NCI-H146 (cell line): ENCODE measurements around the gene POP5.
"Not testable (repeated sequence)": the region's sequence is repeated elsewhere in the genome, so short reads cannot be mapped to it uniquely, and the experiment has no call there.

Experiments used
- DNase-seq: peaks from one replicate; lab custom pipeline; 2025; lab: John Stamatoyannopoulos, UW

POP5 gene, protein sequence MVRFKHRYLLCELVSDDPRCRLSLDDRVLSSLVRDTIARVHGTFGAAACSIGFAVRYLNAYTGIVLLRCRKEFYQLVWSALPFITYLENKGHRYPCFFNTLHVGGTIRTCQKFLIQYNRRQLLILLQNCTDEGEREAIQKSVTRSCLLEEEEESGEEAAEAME

DNA sequence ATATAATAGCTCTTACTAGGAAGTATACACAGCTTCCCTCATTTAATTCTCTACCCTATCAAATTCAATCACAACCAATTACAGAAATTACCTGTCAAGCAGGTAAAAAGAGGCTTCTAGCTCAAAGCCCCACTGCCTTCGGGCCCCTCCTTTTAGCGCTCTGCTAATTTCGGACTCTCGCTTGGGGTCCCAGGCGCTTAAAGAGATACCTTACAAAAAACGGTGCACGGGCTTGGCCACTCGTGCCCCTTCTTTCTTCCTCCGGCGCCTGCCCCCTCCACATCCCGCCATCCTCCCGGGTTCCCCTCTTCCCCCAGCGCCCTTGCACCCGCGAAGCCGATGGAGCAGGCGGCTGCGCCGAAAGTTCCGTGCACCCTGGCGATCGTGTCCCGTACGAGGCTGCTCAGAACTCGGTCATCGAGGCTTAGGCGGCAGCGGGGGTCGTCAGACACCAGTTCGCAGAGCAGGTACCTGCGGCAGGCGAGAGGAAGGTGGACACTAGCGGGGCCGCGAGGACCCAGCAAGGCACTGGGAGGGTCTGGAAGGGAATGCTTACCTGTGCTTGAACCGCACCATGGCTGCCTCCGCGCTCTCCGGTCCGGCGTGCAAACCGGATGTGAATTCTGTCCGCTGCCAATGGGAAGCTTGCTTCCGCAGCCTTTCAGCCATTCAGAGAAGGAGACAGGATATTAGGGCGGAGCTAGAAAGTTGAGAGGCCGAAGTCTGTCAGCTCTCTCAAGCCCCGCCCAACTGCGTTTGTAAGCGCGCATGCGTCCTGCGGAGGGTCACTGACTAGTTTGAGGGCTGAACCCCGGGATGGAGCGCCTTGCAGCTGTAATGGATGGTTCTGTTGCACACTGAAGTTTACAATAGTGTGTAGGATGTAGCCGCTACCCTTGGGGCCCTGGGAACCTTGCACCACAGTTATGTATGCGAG is at the start of gene POP5:
POP5 (minus strand) TSS at position 616 of the 937 bp plus-strand sequence; CDS start at position 576, 40 bp downstream.
- peak; percentile 98 for DNase-seq

DNA sequence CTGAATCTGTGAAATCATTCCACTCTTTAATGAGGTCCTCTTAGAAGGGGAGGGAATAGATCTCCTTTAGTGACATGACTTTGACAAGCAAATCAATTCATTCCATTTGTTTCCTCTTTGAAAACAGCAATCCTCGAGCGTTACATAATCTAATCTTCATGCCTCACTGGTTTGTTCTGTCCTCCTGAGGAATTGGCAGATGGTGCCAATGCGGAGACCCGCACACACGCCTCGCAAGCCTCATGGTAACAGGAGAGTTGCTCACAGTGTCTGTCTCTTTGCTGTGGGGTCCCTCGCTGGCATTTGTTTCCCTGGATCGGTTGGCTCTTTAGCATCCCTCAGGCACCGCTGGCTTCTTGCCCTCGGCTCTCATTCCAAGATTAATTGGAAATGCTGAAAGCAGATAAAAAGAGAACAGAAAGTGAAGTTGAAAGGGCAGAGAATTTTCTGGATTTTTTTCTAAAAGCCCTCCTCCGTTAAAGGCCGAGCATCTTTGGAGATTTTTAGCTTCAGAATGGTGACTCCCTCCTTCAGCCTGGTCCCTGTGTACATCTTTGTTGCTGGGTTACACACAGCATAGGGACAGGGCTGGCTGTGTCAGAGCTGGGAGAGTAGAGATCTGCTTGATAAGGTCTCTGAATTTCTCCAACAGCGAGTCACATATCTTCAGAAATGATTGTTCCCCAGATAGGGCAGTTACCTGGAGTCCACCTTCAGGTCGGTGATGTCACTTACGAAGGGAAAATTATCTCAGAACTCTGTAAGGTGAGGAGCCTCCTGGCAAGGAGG is 49.1 kb upstream of the POP5 start:
- DNase-seq = no peak

DNA sequence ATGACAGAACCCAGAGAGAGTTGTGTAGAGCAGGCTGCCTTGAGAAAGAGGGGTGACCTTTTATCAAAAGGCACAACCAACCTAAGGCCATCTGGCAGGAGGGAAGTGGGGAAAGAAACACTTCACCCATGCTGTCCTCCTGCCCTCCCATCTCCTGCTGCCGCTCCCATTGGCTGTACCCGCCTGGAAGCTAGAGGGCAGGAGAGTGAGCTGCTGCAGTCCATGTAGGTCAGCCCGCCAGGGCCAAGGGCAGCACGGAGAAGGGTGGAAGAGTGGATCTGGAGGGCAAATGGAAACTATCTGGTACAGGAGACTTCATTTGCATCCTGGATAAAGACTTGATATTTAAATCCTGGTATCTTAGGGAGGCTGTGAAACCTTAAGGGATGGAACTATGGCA is 47.7 kb upstream of the POP5 start:
- peak; percentile 18 for DNase-seq

DNA sequence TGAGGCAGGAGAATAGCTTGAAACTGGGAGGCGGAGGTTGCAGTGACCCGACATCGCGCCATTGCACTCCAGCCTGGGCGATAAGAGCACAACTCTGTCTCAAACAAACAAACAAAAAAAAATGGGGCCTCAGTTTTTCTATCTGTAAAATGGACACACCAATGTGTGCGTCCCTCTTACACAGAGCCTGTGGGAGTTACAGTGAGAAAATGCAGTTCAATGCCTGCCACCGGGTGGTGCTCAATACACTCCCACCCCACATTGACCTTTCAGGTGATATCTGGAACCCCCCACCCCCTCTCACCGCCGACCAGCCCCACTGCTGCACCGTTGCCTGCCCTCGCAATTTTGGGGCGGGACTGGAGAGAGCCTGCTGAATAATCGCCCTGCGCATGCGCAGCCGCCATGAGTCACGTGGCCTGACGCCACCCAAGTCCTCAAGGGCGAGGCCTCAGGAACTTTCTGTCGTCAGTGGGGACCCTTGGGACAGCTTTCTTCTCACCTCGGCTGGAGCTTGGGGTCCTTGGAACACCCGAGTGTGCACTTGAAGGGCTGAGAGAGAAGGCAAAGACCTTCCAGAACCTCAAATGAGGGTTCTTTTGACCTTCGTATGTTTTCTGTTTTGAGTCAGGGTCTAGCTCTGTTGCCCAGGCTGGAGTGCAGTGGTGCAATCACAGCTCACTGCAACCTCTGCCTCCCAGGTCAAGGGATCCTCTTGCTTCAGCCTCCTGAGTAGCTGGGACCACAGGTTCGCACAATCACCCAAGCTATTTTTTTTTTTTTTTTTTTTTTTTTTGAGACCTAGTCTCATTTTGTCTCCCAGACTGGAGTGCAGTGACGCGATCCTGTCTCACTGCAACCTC is 44.6 kb upstream of the POP5 start:
- DNase-seq = no peak

DNA sequence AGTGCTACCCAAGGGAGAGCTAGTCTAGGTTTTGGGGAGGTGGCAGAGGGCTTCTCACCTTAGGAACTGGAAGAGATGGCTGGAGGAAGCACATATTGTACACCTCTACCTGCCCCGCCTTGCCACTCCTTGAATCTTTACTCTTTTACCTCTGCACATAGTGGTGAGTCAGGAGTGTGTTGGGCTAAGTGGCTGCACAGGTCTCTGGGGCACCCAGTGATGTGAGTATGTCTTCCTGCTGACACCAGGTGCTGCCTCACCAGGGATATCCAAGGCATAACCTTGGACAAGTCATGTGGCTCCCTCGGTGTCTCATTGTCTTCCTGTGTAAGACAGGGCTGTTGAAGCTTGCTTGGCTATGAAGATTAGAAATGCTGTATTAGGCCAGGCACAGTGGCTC is 39.4 kb upstream of the POP5 start:
- no peak for DNase-seq

DNA sequence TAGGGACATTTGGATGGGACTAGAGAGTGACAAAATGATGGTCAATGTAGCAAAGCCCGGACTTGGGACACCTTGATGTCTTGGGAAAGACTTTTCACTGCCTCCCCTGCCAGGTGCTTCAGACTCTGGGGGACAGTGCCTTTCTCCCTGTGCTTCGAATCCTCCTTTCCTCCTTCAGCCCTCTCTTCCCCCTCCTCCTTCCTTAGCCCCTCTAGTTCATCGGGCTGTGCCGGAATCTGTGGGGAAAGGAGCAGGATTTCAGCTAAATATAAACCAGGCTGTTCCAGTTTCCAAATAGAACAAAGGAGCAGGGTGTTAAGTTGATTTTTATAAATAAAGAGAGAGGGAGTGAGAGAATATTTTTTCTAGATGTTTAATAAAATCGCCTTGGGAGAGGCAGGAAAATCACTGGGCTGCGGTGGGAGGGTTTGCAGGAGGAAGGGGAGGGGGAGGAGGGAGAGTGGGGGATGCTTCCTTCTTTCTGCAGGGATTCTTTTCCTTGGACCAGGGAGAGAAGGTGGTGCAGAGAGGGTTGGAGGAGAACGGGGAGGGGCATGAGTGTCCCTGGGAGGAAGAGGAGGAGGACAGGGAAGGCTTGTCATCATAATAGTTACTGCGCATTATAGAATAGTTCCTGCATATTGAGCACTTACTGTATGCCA is 37.9 kb upstream of the POP5 start:
- no peak for DNase-seq

DNA sequence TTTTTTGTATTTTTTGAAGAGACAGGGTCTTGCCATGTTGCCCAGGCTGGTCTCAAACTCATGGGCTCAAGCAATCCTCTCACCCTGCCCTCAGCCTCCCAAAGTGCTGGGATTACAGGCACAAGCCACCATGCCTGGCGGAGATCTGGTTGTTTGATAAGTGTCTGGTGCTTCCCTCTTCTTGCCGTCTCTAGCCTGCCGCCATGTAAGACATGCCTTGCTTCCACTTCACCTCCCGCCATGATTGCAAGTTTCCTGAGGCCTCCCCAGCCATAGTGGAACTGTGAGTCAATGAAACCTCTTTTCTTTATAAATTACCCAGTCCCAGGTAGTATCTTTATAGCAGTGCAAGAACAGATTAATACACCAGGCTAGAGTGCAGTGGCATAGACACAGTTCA is 36.6 kb upstream of the POP5 start:
- DNase-seq = not testable (repeated sequence)

DNA sequence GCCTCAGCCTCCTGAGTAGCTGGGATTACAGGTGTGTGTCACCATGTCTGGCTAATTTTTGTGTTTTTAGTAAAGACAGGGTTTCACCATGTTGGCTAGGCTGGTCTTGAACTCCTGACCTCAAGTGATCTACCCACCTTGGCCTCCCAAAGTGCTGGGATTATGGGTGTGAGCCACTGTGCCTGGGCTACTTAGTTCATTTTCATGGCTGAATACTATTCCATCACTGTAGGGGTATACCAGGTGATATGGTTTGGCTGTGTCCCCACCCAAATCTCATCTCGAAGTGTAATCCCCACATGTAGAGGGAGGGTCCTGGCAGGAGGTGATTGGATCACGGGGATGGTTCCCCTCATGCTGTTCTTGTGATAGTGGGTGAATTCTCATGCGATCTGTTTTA is 36.0 kb upstream of the POP5 start:
- DNase-seq = not testable (repeated sequence)

DNA sequence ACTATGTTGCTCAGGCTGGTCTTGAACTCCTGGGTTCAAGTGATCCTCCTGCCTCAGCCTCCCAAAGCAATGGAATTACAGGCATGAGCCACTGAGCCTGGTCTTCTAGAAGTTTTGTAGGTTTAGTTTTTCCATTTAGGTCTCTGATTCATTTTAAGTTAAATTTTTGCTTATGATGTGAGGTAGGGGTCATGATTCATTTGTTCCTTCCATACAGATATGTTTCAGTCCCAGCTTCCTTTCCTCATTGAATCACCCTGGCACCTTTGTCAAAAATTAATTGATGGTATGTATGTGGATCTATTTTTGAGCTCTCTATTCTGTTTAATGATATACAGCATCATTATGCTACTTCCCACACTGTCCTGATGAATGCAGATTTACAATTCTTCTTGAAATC is 33.6 kb upstream of the POP5 start:
- no peak for DNase-seq

DNA sequence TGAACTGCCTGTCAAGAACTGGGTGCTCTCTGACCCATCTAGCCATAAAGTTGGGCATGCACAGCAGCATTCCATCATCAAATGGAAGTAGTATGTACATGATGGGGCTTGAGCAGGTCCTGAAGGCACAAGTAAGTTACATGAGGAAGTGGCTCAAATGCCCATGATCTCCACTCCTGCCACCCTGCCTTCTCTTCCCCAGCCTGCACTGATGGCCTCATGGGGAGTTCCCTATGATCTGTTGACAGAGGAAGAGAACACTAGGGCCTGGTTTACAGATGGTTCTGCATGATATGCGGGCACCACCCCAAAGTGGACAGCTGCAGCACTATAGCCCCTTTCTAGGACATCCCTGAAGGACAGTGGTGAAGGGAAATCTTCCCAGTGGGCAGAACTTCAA is 30.3 kb upstream of the POP5 start:
- not testable (repeated sequence) for DNase-seq

DNA sequence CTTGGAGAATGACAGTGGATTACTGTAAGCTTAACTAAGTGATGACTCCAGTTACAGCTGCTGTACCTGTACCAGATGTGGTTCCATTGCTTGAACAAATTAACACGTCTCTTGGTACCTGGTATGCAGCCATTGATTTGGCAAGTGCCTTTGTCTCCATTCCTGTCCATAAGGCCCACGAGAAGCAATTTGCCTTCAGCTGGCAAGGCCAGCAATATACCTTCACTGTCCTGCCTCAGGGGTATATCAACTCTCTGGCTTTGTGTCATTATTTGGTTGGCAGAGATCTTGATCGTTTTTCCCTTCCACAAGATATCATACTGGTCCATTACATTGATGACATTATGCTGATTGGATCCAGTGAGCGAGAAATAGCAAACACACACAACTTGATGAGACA is 29.4 kb upstream of the POP5 start:
- DNase-seq = no peak

DNA sequence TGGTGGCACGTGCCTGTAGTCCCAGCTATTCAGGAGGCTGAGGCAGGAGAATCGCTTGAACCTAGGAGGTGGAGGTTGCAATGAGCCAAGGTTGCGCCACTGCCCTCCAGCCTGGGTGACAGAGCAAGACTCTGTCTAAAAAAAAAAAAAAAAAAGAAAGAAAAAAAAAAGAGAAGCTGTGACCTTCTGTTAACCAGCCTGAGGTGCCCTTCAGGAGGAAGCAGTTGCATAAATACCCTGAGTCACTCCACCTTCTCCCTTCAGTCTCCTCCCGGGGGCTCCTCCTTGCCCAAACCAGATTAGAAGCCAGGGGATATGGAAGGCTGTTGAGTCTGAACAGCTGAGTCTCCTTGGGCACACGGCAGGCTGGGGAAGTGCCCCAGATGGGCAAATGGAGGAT is 21.2 kb upstream of the POP5 start:
- DNase-seq = not testable (repeated sequence)

DNA sequence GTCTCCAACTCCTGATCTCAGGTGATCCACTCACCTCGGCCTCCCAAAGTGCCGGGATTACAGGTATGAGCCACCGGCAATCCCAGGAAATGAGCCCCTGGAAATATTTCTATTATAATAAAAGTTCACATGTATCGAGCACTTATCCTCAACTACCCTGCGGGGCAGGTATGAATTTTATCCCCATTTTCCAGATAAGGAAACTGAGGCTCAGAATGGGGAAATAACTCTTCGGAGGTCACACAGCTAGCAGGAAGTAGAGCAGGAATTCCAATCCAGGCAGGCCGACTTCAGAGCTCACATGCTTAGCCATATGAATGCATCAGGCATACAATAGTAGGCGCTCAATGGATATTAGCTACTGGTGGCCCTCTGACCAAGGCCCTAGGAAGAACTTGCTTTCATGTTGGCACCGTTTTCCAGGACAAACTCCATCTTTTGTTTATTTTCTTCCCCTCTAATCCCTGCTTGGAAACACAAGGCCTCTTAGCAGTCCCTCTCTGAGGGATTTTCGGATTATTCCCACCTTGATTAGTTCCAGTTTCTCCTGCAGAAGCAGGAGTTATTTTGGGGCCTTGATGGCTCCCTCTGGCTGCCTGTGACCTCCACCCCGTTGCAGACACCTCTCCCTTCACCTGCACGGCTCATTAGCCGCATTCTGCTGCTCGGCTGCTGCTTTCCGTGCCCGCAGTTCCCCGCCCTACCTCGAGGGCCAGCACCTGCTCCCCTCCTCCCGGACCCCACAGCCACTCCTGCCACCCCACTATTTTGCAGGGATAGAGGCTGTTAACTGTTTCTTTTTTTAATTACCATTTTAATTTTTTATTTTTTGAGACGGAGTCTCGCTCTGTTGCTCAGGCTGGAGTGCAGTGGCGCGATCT is 18.7 kb upstream of the POP5 start:
- DNase-seq = no peak

DNA sequence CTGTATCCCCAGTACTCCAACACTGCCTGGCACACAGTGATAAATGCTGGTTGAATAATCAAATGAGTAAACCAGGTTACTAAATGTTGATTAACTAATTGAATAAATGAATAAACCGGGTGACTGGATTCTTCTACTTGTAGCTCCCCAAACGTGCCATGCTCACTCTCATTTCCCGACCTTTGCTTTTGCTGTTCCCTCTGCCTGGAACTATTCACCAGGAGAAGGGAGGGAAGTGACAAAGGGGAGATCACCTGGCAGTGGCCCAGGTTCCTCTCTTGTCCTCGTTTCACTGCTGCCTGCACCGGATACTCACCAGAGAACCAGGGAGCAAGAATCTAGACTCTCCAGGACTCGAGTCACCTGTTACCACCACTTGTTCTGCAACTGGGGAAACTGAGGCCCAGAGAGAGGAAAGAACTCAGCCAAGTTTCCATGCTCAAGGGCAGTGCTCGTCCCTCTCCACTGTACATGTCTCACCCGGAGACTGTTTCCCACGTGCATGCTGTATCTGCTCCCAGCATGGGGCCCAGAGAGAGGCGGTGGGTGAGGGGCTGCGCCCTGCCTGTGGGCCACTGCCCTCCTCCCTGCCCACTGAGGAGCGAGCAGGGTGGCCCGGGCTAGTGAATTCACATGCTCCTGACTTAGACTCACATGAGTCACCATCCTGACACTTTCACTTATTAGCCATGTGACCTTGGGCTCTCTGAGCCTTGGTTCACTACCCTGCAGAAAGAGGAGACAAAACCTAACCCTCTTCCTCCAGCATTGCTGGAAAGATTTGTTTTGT is 17.7 kb upstream of the POP5 start:
- DNase-seq = no peak

DNA sequence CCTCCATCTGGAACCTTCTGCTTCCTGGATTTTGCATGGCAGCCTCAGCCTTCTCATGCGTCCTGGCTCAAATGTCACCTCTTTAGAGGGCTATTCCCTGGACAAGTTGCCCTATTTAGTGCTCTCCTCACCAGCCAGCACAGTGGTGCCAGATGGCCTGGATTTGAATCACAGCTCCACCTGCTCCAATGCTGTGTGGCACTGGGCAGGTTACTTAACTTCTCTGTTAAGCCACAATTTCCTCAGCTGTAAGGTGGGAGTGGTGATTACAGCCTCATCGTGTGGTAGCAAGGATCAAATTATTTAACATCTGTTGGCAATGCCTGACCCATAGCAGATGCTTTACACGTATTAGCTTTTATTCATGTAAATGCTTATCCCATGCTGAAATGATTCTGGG is 16.7 kb upstream of the POP5 start:
- DNase-seq = no peak

DNA sequence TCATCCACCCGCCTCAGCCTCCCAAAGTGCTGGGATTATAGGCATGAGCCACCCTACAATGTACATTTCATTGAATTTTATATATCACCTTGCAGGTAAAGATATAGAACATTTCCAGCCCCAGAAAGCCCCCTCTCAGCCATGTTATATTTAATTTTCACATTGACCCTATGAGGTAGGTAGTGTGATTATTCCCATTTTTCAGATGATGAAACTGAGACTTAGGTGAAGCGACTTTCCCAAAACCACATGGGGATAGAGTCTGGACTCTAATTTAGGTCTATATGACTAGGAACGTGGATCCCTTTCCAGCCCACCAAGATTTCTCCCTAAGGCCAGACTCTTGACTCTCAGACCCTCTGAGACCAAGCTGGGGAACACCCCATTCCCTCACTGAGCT is 15.7 kb upstream of the POP5 start:
- no peak for DNase-seq

DNA sequence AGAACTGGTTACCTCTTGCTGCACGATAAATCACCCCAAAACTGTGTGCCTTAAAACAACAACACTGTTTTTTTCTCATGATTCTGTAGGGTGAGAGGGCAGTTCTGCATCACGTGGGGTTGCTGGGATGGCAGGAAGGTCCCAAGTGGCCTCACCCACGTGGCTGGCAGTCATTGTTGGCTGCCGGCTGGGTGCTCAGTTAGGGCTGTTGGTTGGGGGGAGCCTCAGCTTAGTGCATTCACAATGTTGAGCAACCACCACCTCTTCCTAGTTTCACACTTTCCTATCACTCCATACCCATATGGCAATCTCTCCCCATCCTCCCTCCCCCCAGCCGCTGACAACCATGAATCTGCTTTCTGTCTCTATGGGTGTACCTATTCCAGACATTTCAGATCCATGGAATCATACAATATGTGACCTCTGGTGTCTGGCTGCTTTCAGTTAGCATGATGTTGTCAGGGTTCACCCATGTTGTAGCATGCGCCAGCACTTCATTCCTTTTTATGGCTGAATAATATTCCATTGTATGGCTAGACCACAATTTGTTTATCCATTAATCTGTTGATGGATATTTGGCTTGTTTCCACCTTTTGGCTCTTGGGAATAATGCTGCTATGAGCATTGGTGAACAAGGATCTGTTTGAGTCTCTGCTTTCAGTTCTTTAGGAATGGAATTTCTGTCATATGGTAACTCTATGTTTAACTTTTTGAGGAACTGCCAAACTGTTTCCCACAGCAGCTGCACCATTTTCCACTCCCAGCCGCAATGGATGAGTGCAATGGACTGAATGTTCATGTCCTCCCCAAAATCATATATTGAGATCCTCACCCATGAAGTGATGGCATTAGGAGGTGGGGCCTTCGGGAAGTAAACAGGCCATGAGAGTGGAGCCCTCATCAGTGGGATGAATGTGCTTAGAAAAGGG is 11.2 kb upstream of the POP5 start:
- DNase-seq = no peak

DNA sequence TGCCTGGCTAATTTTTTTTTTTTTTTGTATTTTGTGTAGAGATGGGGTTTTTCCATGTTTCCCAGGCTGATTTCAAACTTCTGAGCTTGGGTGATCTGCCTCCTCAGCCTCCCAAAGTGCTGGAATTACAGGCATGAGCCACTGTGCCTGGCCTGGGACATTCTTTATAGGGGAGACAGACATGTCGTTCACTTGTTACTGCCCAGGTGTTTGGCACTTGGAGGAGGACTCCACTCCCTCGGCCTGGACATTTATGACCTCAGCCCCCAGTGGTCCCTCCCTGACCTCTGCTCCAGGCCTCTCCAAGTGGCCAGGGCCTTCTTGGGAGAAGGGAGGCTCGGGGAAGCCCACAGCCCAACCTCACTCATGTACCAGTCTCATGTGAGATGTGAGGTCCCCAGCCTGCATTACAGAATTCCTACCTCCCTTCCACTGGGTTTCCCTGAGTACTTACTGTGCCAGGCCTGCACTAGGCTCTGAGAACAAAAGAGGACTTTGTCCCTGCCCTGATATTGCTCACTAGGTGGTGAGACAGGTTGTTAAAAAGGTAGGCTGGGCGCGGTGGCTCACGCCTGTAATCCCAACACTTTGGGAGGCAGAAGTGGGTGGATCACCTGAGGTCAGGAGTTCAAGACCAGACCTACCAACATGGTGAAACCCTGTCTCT is 9.7 kb upstream of the POP5 start:
- no peak for DNase-seq
